Measurements from ENCODE around the gene RPS3A. TPM values are rescaled to one million over a fixed set of nuclear protein-coding genes. Genes with fewer than 3 reads are reported as not detected.

RPS3A gene
- total RNA-seq, 3 donors from 2014 or later (not counting 1 experiment from before 2014, with no cell fraction given), result 1,074 to 1,354 (median 1,315) TPM

- Histone ChIP-seq H3K36me3 (ENCODE audit: control insufficient read depth, insufficient read depth, low read length) (no peaks in the 10 kb centered on the region), H3K4me3 (ENCODE audit: low read length) (no peak overlapping the region), H3K9me3 (ENCODE audit: control insufficient read depth, insufficient read depth, low read length) (no peaks in the 10 kb centered on the region), H3K4me1 (ENCODE audit: control insufficient read depth, insufficient read depth, low read length) (peaks cover 11% of the 10 kb centered on the region), H3K27ac (ENCODE audit: low read length) (no peak overlapping the region), H3K27me3 (ENCODE audit: control insufficient read depth, insufficient read depth, low read length) (no peaks in the 10 kb centered on the region)
- WGBS (ENCODE audit: insufficient coverage), result 88% methylated on average over 1 of the region's 3 CpGs
- Mint-ChIP-seq H3K9me3 (no peaks in the 10 kb centered on the region), H3K4me1 (peaks cover 12 to 15% of the 10 kb centered on the region in 2 donors), H3K4me3 (no peak overlapping the region), H3K36me3 (no peaks in the 10 kb centered on the region), H3K27ac (no peak overlapping the region), H3K27me3 (ENCODE audit: low read depth in 2 of 2) (peaks cover 13 to 22% of the 10 kb centered on the region in 2 donors)
- intact Hi-C loops (cut with micrococcal nuclease), result no loop called here
- ATAC-seq, result no peak
- no peak for DNase-seq
- TF ChIP-seq, protein P1, sequence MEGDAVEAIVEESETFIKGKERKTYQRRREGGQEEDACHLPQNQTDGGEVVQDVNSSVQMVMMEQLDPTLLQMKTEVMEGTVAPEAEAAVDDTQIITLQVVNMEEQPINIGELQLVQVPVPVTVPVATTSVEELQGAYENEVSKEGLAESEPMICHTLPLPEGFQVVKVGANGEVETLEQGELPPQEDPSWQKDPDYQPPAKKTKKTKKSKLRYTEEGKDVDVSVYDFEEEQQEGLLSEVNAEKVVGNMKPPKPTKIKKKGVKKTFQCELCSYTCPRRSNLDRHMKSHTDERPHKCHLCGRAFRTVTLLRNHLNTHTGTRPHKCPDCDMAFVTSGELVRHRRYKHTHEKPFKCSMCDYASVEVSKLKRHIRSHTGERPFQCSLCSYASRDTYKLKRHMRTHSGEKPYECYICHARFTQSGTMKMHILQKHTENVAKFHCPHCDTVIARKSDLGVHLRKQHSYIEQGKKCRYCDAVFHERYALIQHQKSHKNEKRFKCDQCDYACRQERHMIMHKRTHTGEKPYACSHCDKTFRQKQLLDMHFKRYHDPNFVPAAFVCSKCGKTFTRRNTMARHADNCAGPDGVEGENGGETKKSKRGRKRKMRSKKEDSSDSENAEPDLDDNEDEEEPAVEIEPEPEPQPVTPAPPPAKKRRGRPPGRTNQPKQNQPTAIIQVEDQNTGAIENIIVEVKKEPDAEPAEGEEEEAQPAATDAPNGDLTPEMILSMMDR (IDR thresholded peaks at IDR 0.05), result no peak
Measured at GRCh38 chr4:151095142-151095541, 4.3 kb upstream of the RPS3A start.

DNA sequence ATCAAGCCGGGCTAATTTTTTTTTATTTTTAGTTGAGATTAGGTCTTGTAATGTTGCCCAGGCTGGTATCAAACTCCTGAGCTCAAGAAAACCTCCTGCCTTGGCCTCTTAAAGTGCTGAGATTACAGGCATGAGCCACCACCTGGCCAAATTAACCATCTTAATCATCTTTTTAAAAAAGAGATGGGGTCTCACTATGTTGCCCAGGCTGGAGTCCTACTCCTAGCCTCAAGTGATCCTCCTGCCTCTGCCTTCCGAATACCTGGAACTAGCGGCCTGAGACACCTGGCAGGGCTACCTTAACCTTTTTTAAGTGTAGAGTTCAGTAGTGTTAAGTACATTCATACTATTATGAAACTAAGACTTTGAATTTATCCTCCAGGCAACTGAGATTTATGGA, 1.7 kb upstream of the RPS3A start:
- Mint-ChIP-seq H3K4me3 (no peak overlapping the region), H3K27ac (peak overlapping the region; percentile 94 to 95), H3K27me3 (ENCODE audit: low read depth in 2 of 2) (peaks cover 13 to 16% of the 10 kb centered on the region in 2 donors), H3K36me3 (peaks cover 7% of the 10 kb centered on the region), H3K4me1 (peaks cover 30 to 38% of the 10 kb centered on the region in 2 donors), H3K9me3 (no peaks in the 10 kb centered on the region)
- 93% methylated on average over 3 of the region's 3 CpGs for WGBS (ENCODE audit: insufficient coverage)
- Histone ChIP-seq H3K9me3 (ENCODE audit: control insufficient read depth, insufficient read depth, low read length) (no peaks in the 10 kb centered on the region), H3K27me3 (ENCODE audit: control insufficient read depth, insufficient read depth, low read length) (no peaks in the 10 kb centered on the region), H3K27ac (ENCODE audit: low read length) (peak overlapping the region; percentile 87), H3K4me1 (ENCODE audit: control insufficient read depth, insufficient read depth, low read length) (peaks cover 14% of the 10 kb centered on the region), H3K36me3 (ENCODE audit: control insufficient read depth, insufficient read depth, low read length) (peaks cover 20% of the 10 kb centered on the region), H3K4me3 (ENCODE audit: low read length) (no peak overlapping the region)
- TF ChIP-seq, protein P1 (IDR thresholded peaks at IDR 0.05), result no peak
- DNase-seq (no peak), ATAC-seq (no peak)
- intact Hi-C loops (cut with micrococcal nuclease), result loop anchor here (2.0 kb wide), 1 partner anchor 1439 kb away; the partner anchor contains the start of gene FBXW7

GRCh38 chr4:151098979-151099228, 524 bp upstream of the RPS3A start:
- Mint-ChIP-seq H3K27ac (peak overlapping the region; percentile 94 to 95), H3K27me3 (ENCODE audit: low read depth in 2 of 2) (peaks cover 11 to 13% of the 10 kb centered on the region in 2 donors), H3K36me3 (peaks cover 10% of the 10 kb centered on the region), H3K9me3 (no peaks in the 10 kb centered on the region), H3K4me1 (peaks cover 30 to 38% of the 10 kb centered on the region in 2 donors), H3K4me3 (peak overlapping the region; percentile 97)
- Histone ChIP-seq H3K36me3 (ENCODE audit: control insufficient read depth, insufficient read depth, low read length) (peaks cover 31% of the 10 kb centered on the region), H3K27ac (ENCODE audit: low read length) (peak overlapping the region; percentile 87), H3K9me3 (ENCODE audit: control insufficient read depth, insufficient read depth, low read length) (no peaks in the 10 kb centered on the region), H3K4me3 (ENCODE audit: low read length) (peak overlapping the region; percentile 77), H3K27me3 (ENCODE audit: control insufficient read depth, insufficient read depth, low read length) (no peaks in the 10 kb centered on the region), H3K4me1 (ENCODE audit: control insufficient read depth, insufficient read depth, low read length) (peaks cover 14% of the 10 kb centered on the region)
- intact Hi-C loops (cut with micrococcal nuclease), result loop anchor here (1.0 to 2.0 kb wide), 2 partner anchors 84 to 1438 kb away; partner anchors contain the start of genes FBXW7 and LRBA
- ATAC-seq, result no peak
- 10% methylated on average over 8 of the region's 8 CpGs for WGBS (ENCODE audit: insufficient coverage)
- DNase-seq, result no peak
- TF ChIP-seq, protein P1 (IDR thresholded peaks at IDR 0.05), result no peak

DNA sequence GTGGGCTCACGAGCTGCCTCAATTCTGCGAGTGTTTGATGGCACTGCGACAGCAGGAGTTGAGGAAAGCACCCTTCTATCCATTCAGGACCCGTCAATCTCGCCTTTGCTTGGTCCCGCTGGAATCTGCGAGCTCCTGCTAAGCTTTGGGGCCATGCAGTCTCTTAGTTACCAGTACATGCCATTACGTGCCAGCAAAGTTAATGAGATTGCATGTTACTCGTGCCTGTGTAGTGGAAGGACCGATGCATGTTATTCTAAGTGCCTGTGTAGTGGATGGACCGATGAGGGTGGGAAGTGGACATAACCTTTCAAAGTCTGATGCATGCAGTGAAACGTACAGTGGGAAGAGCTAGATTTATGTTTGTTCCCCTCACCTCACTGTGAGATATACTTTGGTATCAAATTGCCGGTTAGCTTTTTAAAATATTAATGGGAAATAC, 569 bp downstream of the RPS3A start:
- intact Hi-C loops (cut with micrococcal nuclease), result loop anchor here (1.0 to 2.0 kb wide), 2 partner anchors 85 to 1437 kb away; partner anchors contain the start of genes FBXW7 and LRBA
- Mint-ChIP-seq H3K4me3 (peak overlapping the region; percentile 97), H3K4me1 (peaks cover 30 to 38% of the 10 kb centered on the region in 2 donors), H3K36me3 (peaks cover 10% of the 10 kb centered on the region), H3K9me3 (no peaks in the 10 kb centered on the region), H3K27ac (peak overlapping the region; percentile 94 to 95), H3K27me3 (ENCODE audit: low read depth in 2 of 2) (peaks cover 8 to 10% of the 10 kb centered on the region in 2 donors)
- DNase-seq (no peak), ATAC-seq (no peak)
- H3K4me1 ChIP-seq (ENCODE audit: control insufficient read depth, insufficient read depth, low read length), result peaks cover 14% of the 10 kb centered on the region
- WGBS (ENCODE audit: insufficient coverage), result 0% methylated on average over 12 of the region's 13 CpGs
- H3K36me3 ChIP-seq (ENCODE audit: control insufficient read depth, insufficient read depth, low read length), result peaks cover 42% of the 10 kb centered on the region
- no peaks in the 10 kb centered on the region for H3K27me3 ChIP-seq (ENCODE audit: control insufficient read depth, insufficient read depth, low read length)
- peak overlapping the region; percentile 81 for H3K27ac ChIP-seq (ENCODE audit: low read length)
- TF ChIP-seq, protein P1 (IDR thresholded peaks at IDR 0.05), result no peak
- no peaks in the 10 kb centered on the region for H3K9me3 ChIP-seq (ENCODE audit: control insufficient read depth, insufficient read depth, low read length)
- peak overlapping the region; percentile 77 for H3K4me3 ChIP-seq (ENCODE audit: low read length)
